PC-9 (cell line): ENCODE data around the gene PROB1. TPM values are rescaled to one million over a fixed set of nuclear protein-coding genes. Genes with fewer than 3 reads are reported as not detected.

ENCODE experiments used
- BruUV-seq: library from RNA; stranded (reverse); fragments of 400-500 nt; replicated peaks from 2 replicates; lab custom pipeline; 2021; lab: Mats Ljungman, UMichigan
- CTCF ChIA-PET: fragments of 300-600 bp; sonication (Branson Sonifier 250); formaldehyde crosslinking; loops from one replicate; lab custom pipeline; 2022; ENCODE audit warnings: antibody characterized with exemption; lab: Charles Lee
- POLR2A ChIA-PET: fragments of 300-600 bp; sonication (Branson Sonifier 250); formaldehyde crosslinking; loops from one replicate; lab custom pipeline; 2022; ENCODE audit warnings: antibody characterized with exemption; ENCODE audit not compliant: unreplicated experiment; lab: Charles Lee
- DNase-seq, 2 experiments: peaks; one replicate each; pipeline versions ENCODE4 v3.0.0 to v3.0.0-alpha.2; 2015 to 2022; ENCODE audit warnings: mixed read lengths in 1 of 2
- H2AFZ ChIP-seq: fragments of 200-600 bp; sonication (generic); 2 replicates; pipeline ENCODE4 v1.8.1; 2017; ENCODE audit warnings: antibody characterized with exemption
- H3F3A ChIP-seq: fragments of 200-600 bp; sonication (generic); 2 replicates; pipeline ENCODE4 v1.8.1; 2017; ENCODE audit warnings: antibody characterized with exemption, mild to moderate bottlenecking, low read depth; ENCODE audit not compliant: insufficient read depth
- H3K27ac ChIP-seq: fragments of 200-600 bp; sonication (generic); 2 replicates; pipeline ENCODE4 v1.6.1; 2016; ENCODE audit warnings: mixed run types
- H3K27me3 ChIP-seq: fragments of 200-600 bp; sonication (generic); 2 replicates; pipeline ENCODE4 v1.6.1; 2016; ENCODE audit warnings: low read depth, mixed run types; ENCODE audit not compliant: insufficient read depth
- H3K36me3 ChIP-seq: fragments of 200-600 bp; sonication (generic); 2 replicates; pipeline ENCODE4 v1.6.1; 2016; ENCODE audit warnings: low read depth, mixed run types
- H3K4me1 ChIP-seq: fragments of 200-600 bp; sonication (generic); replicated peaks from 2 replicates; pipeline ENCODE4 v1.6.1; 2016; ENCODE audit warnings: mixed run types; ENCODE audit not compliant: insufficient read depth
- H3K4me2 ChIP-seq: fragments of 200-600 bp; sonication (generic); 2 replicates; pipeline ENCODE4 v1.6.1; 2017; ENCODE audit warnings: mixed run types
- H3K4me3 ChIP-seq: fragments of 200-600 bp; sonication (generic); 2 replicates; pipeline ENCODE4 v1.6.1; 2016; ENCODE audit warnings: mixed run types
- H3K79me2 ChIP-seq: fragments of 200-600 bp; sonication (generic); 2 replicates; pipeline ENCODE4 v1.6.1; 2017; ENCODE audit warnings: low read depth, mixed run types
- H3K9me2 ChIP-seq: fragments of 200-600 bp; sonication (generic); 2 replicates; pipeline ENCODE4 v1.8.1; 2017; ENCODE audit warnings: mild to moderate bottlenecking; ENCODE audit not compliant: insufficient read depth
- H3K9me3 ChIP-seq: fragments of 200-600 bp; sonication (generic); 2 replicates; pipeline ENCODE4 v1.8.1; 2016; ENCODE audit warnings: low read depth; ENCODE audit not compliant: insufficient read depth
- H4K20me1 ChIP-seq: fragments of 200-600 bp; sonication (generic); 2 replicates; pipeline ENCODE4 v1.8.1; 2017; ENCODE audit not compliant: insufficient read depth
- CTCF ChIP-seq: fragments of 200-600 bp; sonication (generic); conservative IDR thresholded peaks from 2 replicates; pipeline ENCODE4 v1.6.1; 2017; ENCODE audit warnings: mixed run types, antibody characterized with exemption, mild to moderate bottlenecking, moderate library complexity
- EZH2 ChIP-seq: fragments of 200-600 bp; sonication (generic); IDR thresholded peaks from 2 replicates; pipeline ENCODE4 v1.8.0; 2017; ENCODE audit warnings: antibody characterized with exemption, low read depth
- intact Hi-C: fragments of 100-400 bp; cut with micrococcal nuclease; formaldehyde crosslinking; loops from one replicate; pipeline ENCODE4 v1.10.0; 2022; ENCODE audit not compliant: unreplicated experiment
- total RNA-seq: library from RNA; stranded (reverse); gene quantifications from 2 replicates; pipeline ENCODE4 v1.2.3, GENCODE V29; 2021

Gene PROB1
- total RNA-seq, 1 experiment from 2014 or later: 2.9 TPM

GRCh38 chr5:139341187-139341688 is 53.7 kb downstream of the PROB1 start:
- POLR2A ChIA-PET: no interaction called here
- BruUV-seq: no TSS peak
- Histone ChIP-seq H3K4me3 (peak overlapping the region; percentile 77), H3F3A (peaks cover 20% of the 10 kb centered on the region), H3K9me3 (no peaks in the 10 kb centered on the region), H3K4me1 (peaks cover 23% of the 10 kb centered on the region), H4K20me1 (peaks cover 43% of the 10 kb centered on the region), H3K4me2 (peak overlapping the region; percentile 98), H3K36me3 (peaks cover 16% of the 10 kb centered on the region), H2AFZ (peak overlapping the region; percentile 77; the same call in 1 of the 2 replicates), H3K27me3 (no peaks in the 10 kb centered on the region), H3K9me2 (no peaks in the 10 kb centered on the region), H3K27ac (no peak overlapping the region), H3K79me2 (peaks cover 45% of the 10 kb centered on the region)
- intact Hi-C loops: loop anchor here (5.0 kb wide), 2 partner anchors 49 to 51 kb away; partner anchors contain the start of gene MATR3
- TF ChIP-seq CTCF (no peak), EZH2 (no peak)
- CTCF ChIA-PET: no interaction called here
- no peak for DNase-seq

Other genes with a start within 250 kb of the PROB1 start
- 40.4 and 46.5 TPM in 2 replicates for gene SIL1, start 196.7 kb downstream of the PROB1 start, total RNA-seq
- gene MATR3, start 101.4 kb downstream of the PROB1 start, total RNA-seq: 129 and 145 TPM in 2 replicates
- gene PAIP2, start 53.2 kb downstream of the PROB1 start, total RNA-seq: 79.4 and 90.5 TPM in 2 replicates
- 1.9 TPM in 2 replicates for gene SLC23A1, start 11.8 kb downstream of the PROB1 start, total RNA-seq
- gene MZB1, start 5.2 kb downstream of the PROB1 start, total RNA-seq: 0.50 and 0.52 TPM in 2 replicates
- 6.5 and 9.6 TPM in 2 replicates for gene SPATA24, start 9.0 kb upstream of the PROB1 start, total RNA-seq
- 8.9 and 9.3 TPM in 2 replicates for gene DNAJC18, start 44.4 kb upstream of the PROB1 start, total RNA-seq
- gene ECSCR, start 67.6 kb upstream of the PROB1 start, total RNA-seq: not detected in 2 replicates
- not detected in 2 replicates for gene SMIM33, start 75.9 kb upstream of the PROB1 start, total RNA-seq
- 27.4 and 27.6 TPM in 2 replicates for gene STING1, start 87.7 kb upstream of the PROB1 start, total RNA-seq
- gene UBE2D2, start 166.2 kb upstream of the PROB1 start, total RNA-seq: 86.2 and 115 TPM in 2 replicates